Mesothelial cell of epicardium (in vitro differentiated cells): ENCODE measurements around the gene PLPPR3. TPM values are rescaled to one million over a fixed set of nuclear protein-coding genes. Genes with fewer than 3 reads are reported as not detected.

Experiments
- DNase-seq, 2 experiments: peaks; one replicate each; pipeline ENCODE4 v3.0.0; 2021; ENCODE audit warnings: low spot score in 2 of 2; ENCODE audit not compliant: unreplicated experiment in 2 of 2
- H3K27ac Mint-ChIP-seq: 2 replicates; pipeline ENCODE4 v1.8.0; 2021; ENCODE audit warnings: mixed read lengths
- H3K27me3 Mint-ChIP-seq: 2 replicates; pipeline ENCODE4 v1.8.0; 2021; ENCODE audit warnings: low read depth, mixed read lengths
- H3K36me3 Mint-ChIP-seq: 2 replicates; pipeline ENCODE4 v1.8.0; 2021; ENCODE audit warnings: mixed read lengths
- H3K4me1 Mint-ChIP-seq: 2 replicates; pipeline ENCODE4 v1.8.0; 2021; ENCODE audit warnings: mixed read lengths
- H3K4me3 Mint-ChIP-seq: 2 replicates; pipeline ENCODE4 v1.8.0; 2021; ENCODE audit warnings: mild to moderate bottlenecking, moderate library complexity, mixed read lengths
- H3K9me3 Mint-ChIP-seq: 2 replicates; pipeline ENCODE4 v1.8.0; 2021; ENCODE audit warnings: mixed read lengths
- CTCF ChIP-seq: fragments of 200-600 bp; sonication (generic); IDR thresholded peaks from one replicate; pipeline ENCODE4 v1.5.0; 2021; ENCODE audit warnings: antibody characterized with exemption; ENCODE audit not compliant: unreplicated experiment
- total RNA-seq: library from RNA; stranded (reverse); gene quantifications from 3 replicates; pipeline ENCODE4 v1.2.1, GENCODE V29; 2021

Gene PLPPR3
- total RNA-seq, 1 donor from 2014 or later: 152 TPM

GRCh38 chr19:791567-792305, 30.0 kb downstream of the PLPPR3 start:
- TF ChIP-seq CTCF: no peak
- H3K4me3 Mint-ChIP-seq: no peak overlapping the region
- H3K36me3 Mint-ChIP-seq: no peaks in the 10 kb centered on the region
- peaks cover 24% of the 10 kb centered on the region for H3K4me1 Mint-ChIP-seq
- peak overlapping the region; percentile 86 for H3K27ac Mint-ChIP-seq
- no peaks in the 10 kb centered on the region for H3K27me3 Mint-ChIP-seq
- no peak for DNase-seq
- no peaks in the 10 kb centered on the region for H3K9me3 Mint-ChIP-seq

GRCh38 chr19:791007-791566, 30.7 kb downstream of the PLPPR3 start:
- H3K27ac Mint-ChIP-seq: peak overlapping the region; percentile 85
- H3K27me3 Mint-ChIP-seq: no peaks in the 10 kb centered on the region
- no peaks in the 10 kb centered on the region for H3K36me3 Mint-ChIP-seq
- no peak overlapping the region for H3K4me3 Mint-ChIP-seq
- H3K9me3 Mint-ChIP-seq: no peaks in the 10 kb centered on the region
- no peak for DNase-seq
- TF ChIP-seq CTCF: no peak
- peaks cover 22% of the 10 kb centered on the region for H3K4me1 Mint-ChIP-seq

GRCh38 chr19:789701-790060, 32.1 kb downstream of the PLPPR3 start:
- peaks cover 23% of the 10 kb centered on the region for H3K4me1 Mint-ChIP-seq
- no peaks in the 10 kb centered on the region for H3K36me3 Mint-ChIP-seq
- no peak overlapping the region for H3K4me3 Mint-ChIP-seq
- no peaks in the 10 kb centered on the region for H3K9me3 Mint-ChIP-seq
- H3K27ac Mint-ChIP-seq: peak overlapping the region; percentile 82
- no peak for DNase-seq
- TF ChIP-seq CTCF: no peak
- no peaks in the 10 kb centered on the region for H3K27me3 Mint-ChIP-seq

- H3K9me3 Mint-ChIP-seq: no peaks in the 10 kb centered on the region
- H3K4me1 Mint-ChIP-seq: peaks cover 26% of the 10 kb centered on the region
- no peak overlapping the region for H3K4me3 Mint-ChIP-seq
- no peaks in the 10 kb centered on the region for H3K36me3 Mint-ChIP-seq
- DNase-seq: no peak
- peak overlapping the region; percentile 82 for H3K27ac Mint-ChIP-seq
- no peak for TF ChIP-seq CTCF
- H3K27me3 Mint-ChIP-seq: no peaks in the 10 kb centered on the region
Measured at GRCh38 chr19:788983-789700, 32.6 kb downstream of the PLPPR3 start.

- no peak overlapping the region for H3K4me3 Mint-ChIP-seq
- DNase-seq: no peak
- peak overlapping the region; percentile 82 for H3K27ac Mint-ChIP-seq
- no peaks in the 10 kb centered on the region for H3K9me3 Mint-ChIP-seq
- H3K36me3 Mint-ChIP-seq: no peaks in the 10 kb centered on the region
- peaks cover 26% of the 10 kb centered on the region for H3K4me1 Mint-ChIP-seq
- TF ChIP-seq CTCF: no peak
- no peaks in the 10 kb centered on the region for H3K27me3 Mint-ChIP-seq
Measured at GRCh38 chr19:788686-788982, 33.1 kb downstream of the PLPPR3 start.
